Motor neuron (in vitro differentiated cells): ENCODE data around the gene DLGAP1. TPM values are rescaled to one million over a fixed set of nuclear protein-coding genes. Genes with fewer than 3 reads are reported as not detected.

Source experiments
- ATAC-seq, 8 experiments: fragments of 200-7000 bp; cut with Tn5 transposase; replicated peaks in 6 of 8; 2 replicates each; pipeline ENCODE4 v1.8.0; 2021; ENCODE audit warnings: mild to moderate bottlenecking in 8 of 8, moderate library complexity in 8 of 8
- H3K27ac ChIP-seq, 2 donors: fragments of 250-450 bp; sonication (Bioruptor Pico); 2 replicates each; pipeline ENCODE4 v1.9.0; 2021; ENCODE audit warnings: antibody characterized with exemption in 2 of 2, mild to moderate bottlenecking in 2 of 2, moderate library complexity in 1 of 2
- H3K4me1 ChIP-seq, 2 donors: fragments of 250-450 bp; sonication (Bioruptor Pico); replicated peaks in 1 of 2; 2 replicates each; pipeline ENCODE4 v1.6.1; 2021; ENCODE audit warnings: antibody characterized with exemption in 2 of 2, mild to moderate bottlenecking in 2 of 2, moderate library complexity in 1 of 2
- H3K4me3 ChIP-seq, 5 donors: fragments of 250-450 bp; sonication (Bioruptor Pico); 2 replicates each; pipeline ENCODE4 v1.9.0; 2021; ENCODE audit warnings: antibody characterized with exemption in 5 of 5, mild to moderate bottlenecking in 5 of 5, moderate library complexity in 4 of 5
- whole genome bisulfite sequencing, 10 experiments: fragments of 450-650 bp; shearing (Covaris generic); methylation state at CpG; one replicate each; pipeline ENCODE4 v1.0.0; 2022; 5-methylcytosine and 5-hydroxymethylcytosine counted together
- in situ Hi-C, 9 experiments: fragments of 400-800 bp; cut with MboI; loops; one replicate each; pipeline ENCODE4 v1.15.0; 2021; ENCODE audit warnings: low sequenced_read_pairs in 9 of 9, low pct_unique_long_range_greater_than_20kb in 2 of 9; ENCODE audit not compliant: unreplicated experiment in 9 of 9
- total RNA-seq, 8 experiments: library from RNA; unstranded; fragments of 300-600 nt; gene quantifications; 2 replicates each; pipeline versions ENCODE4 v1.2.3 to v1.2.4, GENCODE V29; 2022

DLGAP1 gene
- total RNA-seq, 8 experiments from 2014 or later: 0.36 to 38.2 (median 16.6) TPM

GRCh38 chr18:3721771-3722648 lies 733.1 kb downstream of the DLGAP1 start:
- in situ Hi-C loops: loop anchor here in 1 of 9 experiments (25.0 kb wide), 1 partner anchor 265 kb away; no protein-coding TSS in a partner anchor
- WGBS, 10 experiments: 8 to 59% (median 34%) methylated on average over 1 to 7 of the region's 7 CpGs
- peak in 7 of 8 experiments; percentile 27 to 62 (median 47) for ATAC-seq
- peaks cover 15 to 18% of the 10 kb centered on the region in 2 donors for H3K4me1 ChIP-seq
- H3K4me3 ChIP-seq: no peak overlapping the region
- no peak overlapping the region for H3K27ac ChIP-seq

- peak in 3 of 8 experiments; percentile 36 to 56 (median 44) for ATAC-seq
- in situ Hi-C loops: loop anchor here in 1 of 9 experiments (25.0 kb wide), 1 partner anchor 266 kb away; no protein-coding TSS in a partner anchor
- whole genome bisulfite sequencing, 10 experiments: 59 to 94% (median 81%) methylated on average over 2 to 4 of the region's 4 CpGs
- Histone ChIP-seq H3K27ac (no peak overlapping the region), H3K4me1 (peaks cover 22 to 23% of the 10 kb centered on the region in 2 donors), H3K4me3 (no peak overlapping the region)
These were observed 734.1 kb downstream of the DLGAP1 start for GRCh38 chr18:3720818-3721545.

- Histone ChIP-seq H3K27ac (no peak overlapping the region), H3K4me1 (peaks cover 22 to 23% of the 10 kb centered on the region in 2 donors), H3K4me3 (no peak overlapping the region)
- WGBS, 10 experiments: 44 to 100% (median 100%) methylated on average over 1 of the region's 1 CpG; no CpG with 5 or more reads in 1 of the 10 experiments
- ATAC-seq: no peak
- in situ Hi-C loops: loop anchor here in 1 of 9 experiments (25.0 kb wide), 1 partner anchor 267 kb away; no protein-coding TSS in a partner anchor
These were observed 734.9 kb downstream of the DLGAP1 start for GRCh38 chr18:3720159-3720558.

- Histone ChIP-seq H3K27ac (no peak overlapping the region), H3K4me1 (peaks cover 16 to 23% of the 10 kb centered on the region in 2 donors), H3K4me3 (no peak overlapping the region)
- WGBS, 10 experiments: 36 to 93% (median 68%) methylated on average over 1 to 5 of the region's 5 CpGs
- no peak for ATAC-seq
- in situ Hi-C loops: loop anchor here in 1 of 9 experiments (25.0 kb wide), 1 partner anchor 270 kb away; no protein-coding TSS in a partner anchor
These were observed 737.6 kb downstream of the DLGAP1 start for GRCh38 chr18:3717376-3718025.

- H3K27ac ChIP-seq: no peak overlapping the region
- WGBS, 10 experiments: 14 to 100% (median 88%) methylated on average over 1 of the region's 1 CpG; no CpG with 5 or more reads in 3 of the 10 experiments
- peaks cover 5 to 13% of the 10 kb centered on the region in 2 donors for H3K4me1 ChIP-seq
- H3K4me3 ChIP-seq: no peak overlapping the region
- peak in 3 of 8 experiments; percentile 67 to 97 (median 81) for ATAC-seq
- in situ Hi-C loops: loop anchor here in 1 of 9 experiments (25.0 kb wide), 1 partner anchor 271 kb away; no protein-coding TSS in a partner anchor
These were observed 738.9 kb downstream of the DLGAP1 start for GRCh38 chr18:3716116-3716660.

GRCh38 chr18:3715231-3716080 lies 739.7 kb downstream of the DLGAP1 start:
- in situ Hi-C loops: loop anchor here in 1 of 9 experiments (25.0 kb wide), 1 partner anchor 272 kb away; no protein-coding TSS in a partner anchor
- Histone ChIP-seq H3K4me1 (peaks cover 4 to 8% of the 10 kb centered on the region in 2 donors), H3K27ac (no peak overlapping the region), H3K4me3 (no peak overlapping the region)
- WGBS, 10 experiments: 45 to 83% (median 78%) methylated on average over 3 to 5 of the region's 5 CpGs; no CpG with 5 or more reads in 2 of the 10 experiments
- ATAC-seq: no peak

- in situ Hi-C loops: loop anchor here in 1 of 9 experiments (25.0 kb wide), 1 partner anchor 274 kb away; no protein-coding TSS in a partner anchor
- no peak for ATAC-seq
- 38 to 100% (median 90%) methylated on average over 1 to 8 of the region's 8 CpGs; no CpG with 5 or more reads in 1 of the 10 experiments for WGBS, 10 experiments
- no peak overlapping the region for H3K27ac ChIP-seq
- H3K4me3 ChIP-seq: no peak overlapping the region
- peaks cover 4 to 8% of the 10 kb centered on the region in 2 donors for H3K4me1 ChIP-seq
These were observed 741.4 kb downstream of the DLGAP1 start for GRCh38 chr18:3713708-3714107.

- in situ Hi-C loops: loop anchor here in 1 of 9 experiments (25.0 kb wide), 1 partner anchor 274 kb away; no protein-coding TSS in a partner anchor
- peaks cover 4 to 8% of the 10 kb centered on the region in 2 donors for H3K4me1 ChIP-seq
- ATAC-seq: no peak
- WGBS, 10 experiments: 10 to 100% (median 72%) methylated on average over 1 to 4 of the region's 4 CpGs; no CpG with 5 or more reads in 2 of the 10 experiments
- H3K4me3 ChIP-seq: no peak overlapping the region
- no peak overlapping the region for H3K27ac ChIP-seq
These were observed 741.9 kb downstream of the DLGAP1 start for GRCh38 chr18:3713166-3713565.

- in situ Hi-C loops: loop anchor here in 1 of 9 experiments (25.0 kb wide), 1 partner anchor 275 kb away; no protein-coding TSS in a partner anchor
- Histone ChIP-seq H3K27ac (no peak overlapping the region), H3K4me1 (peaks cover 4 to 8% of the 10 kb centered on the region in 2 donors), H3K4me3 (no peak overlapping the region)
- 51 to 100% (median 89%) methylated on average over 2 to 5 of the region's 5 CpGs; no CpG with 5 or more reads in 2 of the 10 experiments for WGBS, 10 experiments
- peak in 1 of 8 experiments; percentile 31 for ATAC-seq
These were observed 742.6 kb downstream of the DLGAP1 start for GRCh38 chr18:3712491-3712890.

- Histone ChIP-seq H3K4me3 (no peak overlapping the region), H3K27ac (no peak overlapping the region), H3K4me1 (no peaks in the 10 kb centered on the region)
- in situ Hi-C loops: loop anchor here in 1 of 9 experiments (25.0 kb wide), 1 partner anchor 276 kb away; no protein-coding TSS in a partner anchor
- peak in 2 of 8 experiments; percentile 79 for ATAC-seq
- 2 to 86% (median 84%) methylated on average over 2 to 7 of the region's 8 CpGs; no CpG with 5 or more reads in 5 of the 10 experiments for WGBS, 10 experiments
These were observed 744.3 kb downstream of the DLGAP1 start for GRCh38 chr18:3710712-3711301.

GRCh38 chr18:3709205-3709604 lies 745.9 kb downstream of the DLGAP1 start:
- Histone ChIP-seq H3K27ac (no peak overlapping the region), H3K4me1 (no peaks in the 10 kb centered on the region), H3K4me3 (no peak overlapping the region)
- ATAC-seq: no peak
- WGBS, 10 experiments: 0 to 90% (median 71%) methylated on average over 1 to 4 of the region's 4 CpGs
- in situ Hi-C loops: loop anchor here in 1 of 9 experiments (25.0 kb wide), 1 partner anchor 278 kb away; no protein-coding TSS in a partner anchor
